GM21576 (cell line): ENCODE measurements around the gene PGF.

Source experiments
- ATAC-seq: cut with Tn5 transposase; IDR thresholded peaks from one replicate; pipeline ENCODE4 v1.9.1; 2021; ENCODE audit warnings: mild to moderate bottlenecking, moderate library complexity; ENCODE audit not compliant: unreplicated experiment

PGF gene

GRCh38 chr14:74959596-74960180 lies 4.3 kb upstream of the PGF start:
- no peak for ATAC-seq

GRCh38 chr14:74956280-74957072 lies 1.1 kb upstream of the PGF start:
- no peak for ATAC-seq

- no peak for ATAC-seq
Measured at GRCh38 chr14:74956027-74956279, 556 bp upstream of the PGF start.

GRCh38 chr14:74954947-74955228 lies 509 bp downstream of the PGF start:
- ATAC-seq, result no peak

GRCh38 chr14:74954232-74954946 lies 1.0 kb downstream of the PGF start:
- no peak for ATAC-seq

- no peak for ATAC-seq
Measured at GRCh38 chr14:74953686-74954085, 1.7 kb downstream of the PGF start.

GRCh38 chr14:74952697-74953484 lies 2.5 kb downstream of the PGF start:
- no peak for ATAC-seq

GRCh38 chr14:74952180-74952665 lies 3.2 kb downstream of the PGF start:
- no peak for ATAC-seq

- ATAC-seq, result no peak
Measured at GRCh38 chr14:74951443-74952179, 3.8 kb downstream of the PGF start.

GRCh38 chr14:74950795-74951442 lies 4.5 kb downstream of the PGF start:
- ATAC-seq, result no peak

- no peak for ATAC-seq
Measured at GRCh38 chr14:74949859-74950573, 5.4 kb downstream of the PGF start.

GRCh38 chr14:74949191-74949601 lies 6.2 kb downstream of the PGF start:
- no peak for ATAC-seq

GRCh38 chr14:74948228-74949175 lies 6.9 kb downstream of the PGF start:
- ATAC-seq, result no peak

GRCh38 chr14:74947353-74948227 lies 7.8 kb downstream of the PGF start:
- no peak for ATAC-seq

GRCh38 chr14:74946659-74947281 lies 8.6 kb downstream of the PGF start:
- no peak for ATAC-seq

GRCh38 chr14:74945852-74946658 lies 9.3 kb downstream of the PGF start:
- ATAC-seq, result peak; percentile 42
